HG02884 (cell line): Measurements from ENCODE around the gene GATA3.
"Not testable (repeated sequence)": the region's sequence is repeated elsewhere in the genome, so short reads cannot be mapped to it uniquely, and the experiment has no call there.

Experiments
- ATAC-seq: cut with Tn5 transposase; IDR thresholded peaks from one replicate; pipeline ENCODE4 v1.9.1; 2021; ENCODE audit warnings: mild to moderate bottlenecking, moderate library complexity; ENCODE audit not compliant: unreplicated experiment

Gene GATA3

DNA sequence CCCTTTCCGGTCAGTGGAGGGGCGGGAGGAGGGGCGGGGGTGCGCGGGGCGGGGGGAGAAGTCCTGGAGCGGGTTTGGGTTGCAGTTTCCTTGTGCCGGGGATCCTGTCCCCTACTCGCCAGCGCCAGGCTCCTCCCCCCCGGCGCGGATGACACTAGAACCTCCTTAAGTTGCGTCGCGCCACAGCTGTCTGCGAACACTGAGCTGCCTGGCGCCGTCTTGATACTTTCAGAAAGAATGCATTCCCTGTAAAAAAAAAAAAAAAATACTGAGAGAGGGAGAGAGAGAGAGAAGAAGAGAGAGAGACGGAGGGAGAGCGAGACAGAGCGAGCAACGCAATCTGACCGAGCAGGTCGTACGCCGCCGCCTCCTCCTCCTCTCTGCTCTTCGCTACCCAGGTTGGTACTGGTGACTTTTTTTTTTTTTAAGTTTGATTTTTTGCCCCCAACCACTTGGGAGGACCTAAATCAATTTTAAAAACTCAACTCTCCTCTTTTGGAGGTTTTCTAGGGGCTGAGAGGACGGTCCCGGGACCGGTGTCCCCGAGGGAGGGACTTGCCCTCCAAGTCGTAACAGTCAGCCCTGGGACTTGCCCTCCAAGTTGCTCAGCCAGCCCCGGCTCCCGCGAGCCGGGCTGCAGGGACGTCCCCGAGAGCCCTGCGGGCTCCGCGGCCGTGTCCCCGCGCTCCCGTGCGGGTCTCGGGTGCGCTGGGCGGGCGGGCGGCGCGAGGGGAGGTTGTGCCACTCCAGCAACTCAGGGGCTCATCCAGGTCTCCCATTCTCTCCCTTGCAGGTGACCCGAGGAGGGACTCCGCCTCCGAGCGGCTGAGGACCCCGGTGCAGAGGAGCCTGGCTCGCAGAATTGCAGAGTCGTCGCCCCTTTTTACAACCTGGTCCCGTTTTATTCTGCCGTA is at the start of gene GATA3:
GATA3 (plus strand) TSS at position 195 of the 914 bp plus-strand sequence. CDS start 968 bp downstream, outside the sequence.
- peak; percentile 34 for ATAC-seq

DNA sequence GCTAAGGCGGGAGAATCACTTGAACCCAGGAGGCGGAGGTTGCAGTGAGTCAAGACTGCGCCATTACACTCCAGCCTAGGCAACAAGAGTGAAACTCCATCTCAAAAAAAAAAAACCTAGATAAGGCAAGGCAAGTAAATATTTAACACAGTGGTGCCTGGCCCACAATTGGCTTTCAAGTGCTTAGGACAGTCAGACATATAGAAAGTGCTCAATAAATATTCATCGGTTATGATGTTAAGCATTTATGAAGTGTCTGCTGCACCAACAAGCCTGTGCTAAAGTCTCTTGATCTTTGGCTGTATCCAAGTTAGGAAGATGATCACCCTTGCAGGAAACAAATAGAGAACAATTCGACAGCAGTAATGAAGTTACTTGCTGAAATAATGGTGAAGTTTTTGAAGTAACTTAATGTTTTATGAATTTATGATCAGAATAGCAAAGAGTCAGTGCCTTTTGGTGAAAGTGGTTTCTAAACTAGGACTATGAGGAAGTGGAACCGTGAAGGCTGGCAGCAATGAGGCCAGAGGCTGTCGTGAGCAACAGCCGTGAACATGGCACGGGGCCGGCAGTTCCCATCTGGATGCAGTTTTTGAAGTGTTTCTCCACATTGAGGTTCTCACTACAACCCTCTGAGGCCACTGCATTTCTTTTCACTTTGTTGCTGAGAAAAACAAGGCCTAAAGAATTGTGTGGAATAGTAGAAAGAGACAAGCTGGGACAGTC is 48.1 kb upstream of the GATA3 start:
- ATAC-seq: peak; percentile 70

DNA sequence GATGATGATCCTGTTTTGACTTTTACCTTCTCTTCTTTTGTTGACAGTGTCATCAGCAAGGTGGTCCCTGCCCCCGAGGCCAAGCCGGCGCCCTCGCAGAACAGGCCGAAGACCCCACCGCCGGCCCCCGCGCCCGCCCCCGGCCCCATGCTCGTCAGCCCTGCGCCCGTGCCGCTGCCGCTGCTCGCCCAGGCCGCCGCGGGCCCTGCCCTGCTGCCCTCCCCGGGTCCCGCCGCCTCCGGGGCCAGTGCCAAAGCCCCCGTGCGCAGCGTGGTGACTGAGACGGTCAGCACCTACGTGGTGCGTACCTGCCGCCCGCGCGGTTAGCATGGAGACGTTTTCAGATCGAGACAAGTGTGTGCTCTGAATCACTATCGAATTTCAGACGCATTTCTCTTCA is 45.5 kb upstream of the GATA3 start:
- no peak for ATAC-seq

DNA sequence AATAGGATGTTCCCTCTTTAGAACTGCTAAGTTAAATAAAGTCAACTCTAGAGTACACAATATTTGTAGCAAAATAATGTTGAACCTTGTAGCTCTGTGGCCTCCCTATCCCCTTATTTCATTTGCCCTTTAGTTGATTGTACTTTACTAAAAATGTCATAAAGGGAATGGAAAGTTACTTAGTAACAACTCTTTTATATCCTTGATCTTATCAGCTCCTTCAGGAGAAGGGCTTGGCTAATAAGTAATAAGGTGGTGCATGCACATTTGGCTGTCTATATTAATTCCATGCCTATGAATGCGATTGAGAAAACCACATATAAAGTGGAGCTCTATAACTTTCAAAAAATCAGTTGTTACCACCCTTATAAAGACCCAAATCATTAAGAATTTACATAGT is 41.5 kb upstream of the GATA3 start:
- ATAC-seq: no peak

DNA sequence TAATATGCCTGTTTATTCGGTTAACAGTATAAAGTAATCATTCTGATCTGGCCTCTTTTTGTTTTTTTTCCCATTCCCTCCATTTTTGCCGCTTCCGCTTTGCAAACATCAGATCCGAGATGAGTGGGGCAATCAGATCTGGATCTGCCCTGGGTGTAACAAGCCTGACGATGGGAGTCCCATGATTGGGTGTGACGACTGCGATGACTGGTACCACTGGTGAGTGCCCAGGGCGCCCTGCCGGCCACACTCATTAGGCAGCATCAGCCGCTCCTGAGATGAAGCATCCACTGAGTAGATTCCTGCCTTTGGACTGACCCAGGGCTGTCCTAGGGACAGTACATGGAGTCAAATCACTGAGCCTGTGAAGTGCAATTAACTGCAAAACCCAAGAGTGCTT is 40.9 kb upstream of the GATA3 start:
- no peak for ATAC-seq

DNA sequence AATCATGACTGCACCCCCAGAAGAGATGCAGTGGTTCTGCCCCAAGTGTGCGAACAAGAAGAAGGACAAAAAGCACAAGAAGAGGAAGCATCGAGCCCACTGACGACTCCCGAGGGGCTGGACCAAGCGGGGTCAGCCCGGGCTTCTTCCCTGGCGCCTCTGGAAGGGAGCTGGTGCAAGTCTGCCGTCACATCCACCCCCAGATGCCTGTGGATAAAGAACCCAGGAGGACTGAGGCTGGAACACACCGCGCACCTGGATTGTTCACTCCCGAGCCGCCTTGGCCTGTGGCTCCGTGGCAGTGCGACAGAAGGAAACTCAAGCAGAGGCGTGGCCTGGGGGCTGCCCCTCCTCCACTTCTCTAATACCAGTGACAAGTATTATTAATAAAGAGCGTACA is 39.8 kb upstream of the GATA3 start:
- no peak for ATAC-seq

DNA sequence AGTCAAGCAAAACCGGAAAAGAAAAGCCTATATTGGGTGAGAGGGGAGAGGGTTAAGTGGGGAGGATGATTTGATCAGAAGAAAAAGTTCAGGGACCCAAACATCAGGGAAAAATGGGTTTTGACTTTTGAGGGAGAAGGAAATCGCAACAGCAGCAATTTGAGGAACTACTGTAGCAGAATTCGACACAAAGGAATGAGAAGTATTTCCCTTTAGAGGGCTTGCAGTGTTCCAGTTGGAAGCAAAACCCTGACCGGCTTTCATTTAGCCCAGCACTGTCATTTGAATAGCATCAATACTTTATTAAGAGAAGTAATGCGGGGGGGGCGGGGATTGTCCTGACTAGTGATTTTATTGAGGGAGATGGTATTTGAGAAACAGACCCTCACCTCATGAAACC is 37.2 kb upstream of the GATA3 start:
- ATAC-seq: no peak

DNA sequence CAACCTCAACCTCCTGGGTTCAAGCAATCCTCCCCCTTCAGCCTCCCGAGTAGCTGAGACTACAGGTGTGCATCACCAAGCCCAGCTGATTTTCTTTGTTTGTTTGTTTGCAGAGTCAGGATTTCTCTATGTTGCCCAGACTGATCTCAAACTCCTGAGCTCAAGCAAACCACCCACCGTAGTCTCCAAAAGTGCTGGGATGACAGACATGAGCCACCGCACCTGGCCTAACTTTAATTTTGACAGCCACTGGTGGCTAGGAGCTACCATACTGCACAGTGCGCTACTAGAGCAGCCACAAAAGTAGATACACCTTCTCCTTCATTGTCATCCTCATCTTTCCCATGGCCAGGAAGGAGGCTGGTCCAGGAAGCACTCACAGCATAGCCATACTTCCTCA is 31.2 kb upstream of the GATA3 start:
- no peak for ATAC-seq

DNA sequence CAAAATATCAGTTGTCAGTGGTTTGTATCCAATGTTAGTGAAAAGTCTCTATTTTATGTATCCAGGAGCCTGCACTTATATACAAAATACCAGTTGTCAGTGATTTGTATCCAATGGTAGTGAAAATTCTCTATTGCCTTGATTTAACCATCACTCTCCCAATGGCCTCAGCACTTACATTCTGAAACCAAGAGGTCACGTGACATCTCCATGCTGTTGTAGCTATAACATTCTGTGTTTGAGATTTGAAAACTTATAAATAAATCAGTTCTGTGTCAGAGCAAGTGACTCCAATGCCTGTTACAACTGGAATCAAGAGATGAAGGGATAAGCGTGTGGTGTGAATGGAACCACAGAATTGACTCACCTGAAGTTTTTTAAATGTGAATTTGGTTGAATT is 30.6 kb upstream of the GATA3 start:
- no peak for ATAC-seq

DNA sequence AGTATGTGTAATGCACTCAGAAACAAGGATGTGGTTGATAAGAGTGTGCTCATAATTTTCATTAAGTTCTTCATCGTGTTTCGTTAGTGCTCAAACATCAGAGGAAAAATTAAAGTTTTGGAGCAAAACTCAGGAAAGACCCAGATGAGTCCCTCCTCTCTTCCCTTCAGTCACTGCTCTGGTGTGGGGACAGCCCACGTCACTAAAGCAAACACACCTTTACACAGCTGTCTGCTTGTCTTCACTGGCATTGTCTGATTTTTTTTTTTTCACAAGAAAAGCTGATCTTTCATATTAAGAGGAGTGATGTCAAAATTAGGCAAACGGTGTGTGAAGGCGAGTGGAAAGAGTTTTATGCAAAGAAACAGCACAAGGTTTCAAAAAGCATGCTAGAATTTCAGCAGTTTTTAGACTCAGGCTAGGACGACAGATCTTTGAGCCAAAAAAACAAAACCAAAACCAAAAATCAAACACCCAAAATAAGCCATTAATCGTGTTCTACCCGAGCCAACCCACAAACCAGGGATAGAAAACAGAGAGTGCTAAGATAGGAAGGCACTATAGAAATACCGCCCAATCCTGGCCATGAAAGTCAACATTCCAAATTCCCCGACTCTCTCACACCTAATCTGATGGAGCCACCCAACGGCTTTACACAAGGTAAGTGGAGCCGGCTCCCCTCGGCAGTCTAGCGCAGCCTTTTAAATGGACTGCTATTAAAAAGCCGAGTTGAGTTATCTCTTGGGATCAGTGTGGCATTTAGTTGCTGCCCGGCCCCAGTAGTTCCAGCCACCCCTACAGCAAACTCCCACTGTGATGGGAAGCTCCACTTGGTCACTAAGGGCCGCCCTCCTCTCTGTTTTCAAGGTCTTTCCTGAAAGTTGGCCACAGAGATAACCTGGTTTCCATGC is 27.9 kb upstream of the GATA3 start:
- no peak for ATAC-seq

DNA sequence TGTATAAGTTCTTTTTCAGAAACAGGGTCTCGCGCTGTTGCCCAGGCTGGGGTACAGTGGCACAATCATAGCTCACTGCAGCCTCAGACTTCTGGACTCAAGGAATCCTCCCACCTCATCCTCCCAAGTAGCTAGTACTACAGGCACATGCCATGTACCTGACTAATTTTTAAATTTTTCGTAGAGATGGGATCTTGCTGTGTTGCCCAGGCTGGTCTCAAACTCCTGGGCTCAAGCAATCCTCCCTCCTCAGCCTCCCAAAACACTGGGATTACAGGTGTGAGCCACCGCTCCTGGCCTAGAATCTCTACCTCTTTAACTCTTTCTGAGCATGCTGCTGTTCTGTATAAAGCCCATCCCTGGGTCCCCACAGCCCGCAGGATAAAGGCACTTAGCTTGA is 23.3 kb upstream of the GATA3 start:
- ATAC-seq: not testable (repeated sequence)

DNA sequence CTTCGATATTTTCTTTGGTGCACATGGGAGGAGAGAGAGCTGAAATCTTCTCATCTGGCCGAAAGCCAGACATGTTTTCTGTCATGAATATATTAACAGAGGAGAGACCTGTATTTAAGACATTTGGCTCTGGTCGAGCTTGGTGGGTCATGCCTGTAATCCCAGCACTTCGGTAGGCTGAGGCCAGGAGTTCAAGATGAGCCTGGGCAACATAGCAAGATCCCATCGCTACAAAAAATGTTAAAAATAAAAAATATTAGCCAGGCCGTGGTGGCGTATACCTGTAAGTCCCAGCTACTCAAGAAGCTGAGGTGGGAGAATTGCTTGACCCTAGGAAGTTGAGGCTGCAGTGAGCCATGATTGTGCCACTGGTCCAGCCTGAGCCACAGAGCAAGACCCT is 21.9 kb upstream of the GATA3 start:
- ATAC-seq: no peak

DNA sequence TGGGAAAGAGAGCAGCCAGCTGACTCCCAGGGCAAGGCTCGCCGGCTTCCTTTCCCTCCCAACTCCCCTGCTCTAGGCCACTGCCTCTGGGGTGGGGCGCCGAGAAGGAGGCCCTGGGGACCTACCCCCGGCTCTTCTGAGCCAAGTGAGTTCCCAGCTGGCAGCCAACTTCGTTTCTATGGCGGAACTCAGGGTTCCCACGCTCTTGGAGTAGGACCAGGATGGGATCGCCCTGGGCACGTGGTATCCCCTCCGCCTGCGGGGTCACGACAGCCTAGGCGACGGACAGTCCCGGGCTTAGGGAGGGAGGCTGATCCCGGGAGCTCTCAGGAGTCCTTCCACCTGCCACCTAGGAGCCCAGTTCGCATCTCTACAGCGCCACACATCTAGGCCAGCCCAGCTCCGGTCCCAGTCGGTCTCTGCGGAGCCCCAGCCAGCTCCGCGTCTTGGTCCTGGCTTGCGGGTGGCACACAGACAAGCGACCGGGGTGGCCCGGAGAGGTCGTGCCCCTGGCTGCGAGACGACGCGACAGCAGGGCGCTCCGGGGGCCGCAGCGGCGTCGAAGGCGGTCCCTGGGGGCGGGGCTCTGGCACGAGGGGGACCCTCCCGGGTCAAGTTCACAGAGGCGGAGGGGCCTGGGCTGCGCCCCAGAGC is 20.5 kb upstream of the GATA3 start:
- ATAC-seq: no peak

DNA sequence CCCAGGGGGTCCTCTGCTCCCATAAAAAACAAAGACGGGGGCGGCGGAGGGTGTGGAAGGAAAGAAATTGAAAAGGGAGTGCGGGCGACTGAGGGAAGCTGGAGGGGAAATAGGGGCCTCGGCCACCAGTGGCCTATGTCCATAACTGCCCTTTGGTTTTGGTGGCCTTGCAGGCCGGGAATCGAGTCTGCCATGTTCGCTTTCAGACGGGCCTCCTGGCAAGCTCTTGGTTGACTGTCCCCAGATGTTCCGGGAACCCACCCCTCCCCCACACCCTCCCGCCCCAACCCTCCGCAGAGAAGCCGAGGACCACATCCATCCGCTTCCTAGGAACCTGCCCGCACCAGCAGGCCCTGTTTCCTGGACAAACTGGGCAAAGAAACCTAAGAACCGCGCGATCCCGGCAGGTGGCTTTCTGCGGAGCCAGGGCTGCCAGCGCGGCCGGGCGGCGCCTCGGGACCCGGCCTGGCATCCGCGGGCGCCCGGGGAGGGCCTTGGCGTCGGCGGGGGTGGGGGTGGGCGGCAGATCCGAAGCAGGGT is 20.0 kb upstream of the GATA3 start:
- no peak for ATAC-seq

DNA sequence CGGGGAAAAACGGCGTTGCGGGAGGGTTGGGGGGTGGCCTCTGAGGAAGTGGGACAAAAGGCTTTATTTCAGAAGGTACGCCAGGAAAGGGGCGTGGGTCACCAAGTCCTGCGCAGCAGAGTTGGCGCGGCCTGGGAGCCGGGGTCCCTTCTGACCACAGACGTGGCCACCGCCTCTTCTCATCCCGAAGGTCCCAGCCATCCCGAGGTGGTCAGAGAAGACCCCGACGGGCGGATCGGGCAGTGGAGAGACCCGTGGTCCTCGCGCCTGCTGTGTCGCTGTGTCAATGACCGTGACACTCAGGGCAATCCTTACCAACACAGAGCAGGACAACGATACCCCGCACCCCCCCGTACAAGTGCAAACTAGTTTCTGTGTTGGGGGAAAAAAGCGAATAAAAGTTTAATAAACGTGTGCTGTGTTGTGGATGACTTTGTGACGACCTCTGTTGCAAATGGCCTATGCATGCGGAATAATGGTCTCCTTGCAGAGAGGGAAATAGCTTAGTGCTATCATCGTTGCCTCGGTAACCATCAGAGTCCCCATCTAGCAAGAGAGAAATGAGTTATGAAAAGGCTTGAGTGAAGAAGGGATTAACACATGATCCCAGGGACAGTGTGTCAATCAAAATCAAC is 19.4 kb upstream of the GATA3 start:
- no peak for ATAC-seq

DNA sequence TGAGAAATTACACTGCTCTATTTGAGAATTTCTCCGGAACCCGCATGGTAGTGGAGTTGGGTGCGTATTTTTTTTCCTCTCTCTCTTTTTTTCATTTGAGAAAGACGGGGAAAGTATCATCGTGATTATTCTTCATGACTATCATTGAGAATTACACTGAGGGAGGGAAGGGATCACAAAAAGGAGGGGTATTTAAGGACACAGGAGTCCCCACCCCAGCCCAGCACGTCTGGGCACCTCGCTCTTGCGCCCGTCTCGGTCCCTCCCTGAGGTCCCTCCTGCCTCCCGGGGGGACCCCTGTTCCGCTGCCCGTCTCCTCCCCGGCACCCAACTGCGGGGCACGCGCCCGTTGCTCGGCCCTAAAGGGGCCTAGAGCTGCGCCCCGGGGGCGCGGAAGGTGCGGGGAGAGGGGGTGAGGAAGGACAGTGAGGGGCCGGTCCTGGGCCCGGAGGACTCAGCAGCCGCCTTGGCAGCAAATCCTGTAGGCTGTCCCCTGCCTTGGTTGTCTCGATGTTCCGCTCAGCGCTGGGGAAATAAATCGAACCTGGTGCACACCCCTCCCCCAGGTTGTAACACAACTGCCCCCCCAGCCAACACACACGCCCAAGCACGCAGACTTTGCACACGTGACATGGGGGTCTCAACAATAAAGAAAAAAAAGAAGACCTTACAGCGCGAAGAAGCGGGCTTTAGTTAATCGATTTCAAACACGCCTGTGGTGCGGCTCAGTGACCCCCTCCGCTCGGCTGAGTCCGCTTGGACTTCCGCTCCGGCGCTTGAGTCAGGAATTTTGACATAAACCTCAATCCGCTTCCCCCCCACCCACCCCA is 18.6 kb upstream of the GATA3 start:
- ATAC-seq: no peak

DNA sequence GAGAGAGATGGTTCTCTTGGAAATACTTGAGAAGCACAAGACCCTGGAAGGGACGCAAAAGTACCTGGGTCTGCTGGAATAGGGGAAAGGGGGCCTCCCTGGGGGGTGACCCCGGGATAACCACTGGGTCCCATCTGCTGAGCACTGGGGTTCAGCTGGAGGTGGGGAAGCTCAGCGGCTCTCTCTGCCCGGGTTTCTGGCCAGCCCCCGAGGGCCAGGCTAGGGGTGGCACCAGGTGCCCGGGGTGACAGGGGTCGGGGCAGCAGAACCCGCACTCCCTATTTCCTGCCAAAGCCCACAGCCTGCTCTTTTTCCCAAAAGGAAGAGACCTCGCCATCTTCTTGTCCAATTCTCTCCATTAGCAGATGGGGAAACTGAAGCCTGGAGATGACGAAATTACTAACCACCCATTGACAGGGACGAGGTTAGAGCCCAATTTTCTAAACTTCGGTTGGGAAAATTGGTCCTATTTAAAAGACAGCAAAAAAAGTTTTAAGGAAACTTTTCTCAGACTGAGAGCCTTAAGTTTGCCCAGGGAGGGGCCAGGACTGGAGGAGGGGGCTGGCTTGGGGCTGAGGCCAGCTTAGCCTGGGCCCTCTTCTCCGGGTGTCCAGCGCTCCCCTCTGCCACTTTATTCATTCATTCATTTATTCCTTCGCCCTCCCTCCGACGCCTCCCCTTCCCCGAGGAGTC is 17.8 kb upstream of the GATA3 start:
- ATAC-seq: no peak

DNA sequence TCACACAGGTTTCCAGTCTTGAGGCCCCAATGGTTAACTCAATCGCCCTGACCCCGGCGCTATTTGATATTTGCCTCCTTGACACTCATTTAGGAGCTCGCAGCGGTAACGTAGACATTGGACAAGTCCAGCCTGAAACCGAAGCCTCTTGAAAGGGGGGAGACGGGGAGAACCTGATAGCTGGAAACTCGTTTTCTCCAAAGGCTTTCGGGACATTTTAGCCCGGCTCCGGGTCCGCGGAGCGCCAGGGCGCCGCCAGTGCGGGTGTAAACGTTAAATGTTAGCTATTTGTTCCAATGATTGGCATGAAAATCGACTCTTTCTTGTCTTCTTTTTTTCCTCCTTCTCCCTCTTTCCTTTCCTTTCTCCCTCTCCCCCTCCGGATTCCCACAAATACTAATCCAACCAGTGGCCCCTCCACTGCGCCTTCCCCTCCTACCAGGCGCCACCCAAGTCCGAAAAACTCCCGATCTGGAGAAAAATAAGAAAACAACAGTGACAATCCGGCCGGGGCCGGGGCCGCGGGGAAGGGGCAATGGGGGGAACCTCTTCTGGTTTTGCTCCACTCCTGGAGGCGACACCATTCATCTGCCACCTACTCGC is 17.2 kb upstream of the GATA3 start:
- no peak for ATAC-seq
